ENCODE measurements around the gene EXT2.

EXT2 gene

DNA sequence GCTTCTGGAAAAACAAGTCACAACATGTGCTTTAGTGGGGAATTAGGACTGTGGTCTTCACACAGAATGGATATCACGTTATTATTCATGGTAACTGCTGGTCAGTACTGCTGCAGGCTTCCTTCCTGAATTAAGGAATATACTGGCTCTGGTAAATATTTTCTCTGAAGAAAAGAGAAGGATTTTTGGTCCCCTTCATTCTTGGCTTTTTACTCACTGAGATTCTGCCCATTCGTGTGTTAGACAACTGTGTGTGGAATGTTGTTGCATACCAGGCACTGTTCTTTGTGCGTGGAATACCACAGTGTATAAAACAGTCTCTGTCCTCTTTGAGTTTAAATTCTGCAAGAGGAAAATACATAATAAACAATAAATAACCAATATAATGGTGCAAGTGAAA is 134.1 kb downstream of the EXT2 start:
- TF ChIP-seq, protein P1, sequence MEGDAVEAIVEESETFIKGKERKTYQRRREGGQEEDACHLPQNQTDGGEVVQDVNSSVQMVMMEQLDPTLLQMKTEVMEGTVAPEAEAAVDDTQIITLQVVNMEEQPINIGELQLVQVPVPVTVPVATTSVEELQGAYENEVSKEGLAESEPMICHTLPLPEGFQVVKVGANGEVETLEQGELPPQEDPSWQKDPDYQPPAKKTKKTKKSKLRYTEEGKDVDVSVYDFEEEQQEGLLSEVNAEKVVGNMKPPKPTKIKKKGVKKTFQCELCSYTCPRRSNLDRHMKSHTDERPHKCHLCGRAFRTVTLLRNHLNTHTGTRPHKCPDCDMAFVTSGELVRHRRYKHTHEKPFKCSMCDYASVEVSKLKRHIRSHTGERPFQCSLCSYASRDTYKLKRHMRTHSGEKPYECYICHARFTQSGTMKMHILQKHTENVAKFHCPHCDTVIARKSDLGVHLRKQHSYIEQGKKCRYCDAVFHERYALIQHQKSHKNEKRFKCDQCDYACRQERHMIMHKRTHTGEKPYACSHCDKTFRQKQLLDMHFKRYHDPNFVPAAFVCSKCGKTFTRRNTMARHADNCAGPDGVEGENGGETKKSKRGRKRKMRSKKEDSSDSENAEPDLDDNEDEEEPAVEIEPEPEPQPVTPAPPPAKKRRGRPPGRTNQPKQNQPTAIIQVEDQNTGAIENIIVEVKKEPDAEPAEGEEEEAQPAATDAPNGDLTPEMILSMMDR (IDR thresholded peaks at IDR 0.05; ENCODE audit: low read depth, low read length) = no peak
- no peak for DNase-seq
- no peaks in the 10 kb centered on the region; the same call in 1 of the 2 replicates for H3K36me3 ChIP-seq
- no peaks in the 10 kb centered on the region for H3K27me3 ChIP-seq (ENCODE audit: insufficient read depth, low read depth, severe bottlenecking)
- no peak overlapping the region for H3K4me3 ChIP-seq (ENCODE audit: low read depth, low read length)
- H3K27ac ChIP-seq = no peak overlapping the region
- H3K9me3 ChIP-seq (ENCODE audit: severe bottlenecking) = no peaks in the 10 kb centered on the region

DNA sequence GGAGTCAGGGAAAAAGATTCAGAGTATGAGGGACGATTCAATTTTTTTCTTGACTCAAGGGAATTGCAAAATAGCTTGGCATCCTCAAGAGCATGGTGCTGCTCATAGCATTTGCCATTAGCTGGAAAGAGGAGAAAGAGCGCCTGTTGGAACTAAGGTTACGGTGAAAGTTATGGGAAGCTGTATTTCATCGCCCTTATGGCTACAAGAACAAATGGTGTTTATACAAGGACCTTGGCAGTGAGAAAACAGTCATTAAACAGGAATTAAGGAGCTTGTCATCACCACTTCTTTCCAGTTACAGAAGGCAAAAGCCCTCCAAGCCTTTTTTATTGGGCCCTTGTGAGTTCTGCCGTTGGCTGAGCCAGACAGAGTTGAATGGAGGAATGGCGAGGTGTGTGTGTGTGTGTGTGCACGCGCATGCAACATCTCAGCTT is 140.3 kb downstream of the EXT2 start:
- H3K27me3 ChIP-seq (ENCODE audit: insufficient read depth, low read depth, severe bottlenecking) = no peaks in the 10 kb centered on the region
- H3K27ac ChIP-seq = no peak overlapping the region
- H3K4me3 ChIP-seq (ENCODE audit: low read depth, low read length) = no peak overlapping the region
- peaks cover 19% of the 10 kb centered on the region for H3K36me3 ChIP-seq
- no peaks in the 10 kb centered on the region for H3K9me3 ChIP-seq (ENCODE audit: severe bottlenecking)
- TF ChIP-seq, protein P1 (IDR thresholded peaks at IDR 0.05; ENCODE audit: low read depth, low read length) = no peak
- no peak for DNase-seq

DNA sequence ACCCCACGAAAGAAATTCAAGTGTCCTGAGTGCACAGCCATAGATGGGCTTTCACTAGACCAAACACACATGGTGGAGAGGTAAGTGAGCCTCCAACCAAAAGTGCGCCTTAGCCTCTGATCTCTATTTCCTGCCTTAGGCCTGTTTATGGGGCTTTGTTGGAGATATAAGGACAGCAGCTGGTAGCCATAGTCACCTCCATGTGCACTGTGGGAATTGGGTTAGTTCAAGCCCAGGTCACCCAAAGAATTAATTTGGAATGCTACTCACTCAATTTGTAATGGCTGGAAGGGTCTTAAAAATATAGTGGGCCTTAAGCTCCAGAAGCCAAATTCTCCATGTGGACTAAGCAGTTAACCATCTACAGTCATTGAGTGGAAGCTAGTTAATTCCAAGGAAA is 140.8 kb downstream of the EXT2 start:
- TF ChIP-seq, protein P1 (IDR thresholded peaks at IDR 0.05; ENCODE audit: low read depth, low read length) = no peak

DNA sequence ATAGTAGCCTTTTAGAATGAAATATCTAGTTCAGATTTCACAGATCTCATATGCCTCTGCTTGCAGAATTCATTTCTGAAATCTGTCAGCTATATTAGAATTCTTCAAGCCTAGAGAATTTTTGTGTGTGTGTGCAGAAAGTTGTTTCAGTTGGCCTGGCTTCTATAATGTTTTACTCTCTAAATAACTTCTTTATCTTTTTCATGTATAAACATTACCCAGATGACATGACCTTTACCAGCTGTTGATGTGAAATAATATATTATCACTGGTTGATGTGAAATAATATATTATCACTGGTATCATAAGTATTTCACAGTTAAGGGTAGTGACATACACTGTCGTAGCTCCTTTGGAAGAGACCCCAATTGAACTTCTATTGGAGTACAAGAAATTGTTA is 141.7 kb downstream of the EXT2 start:
- Histone ChIP-seq H3K27me3 (ENCODE audit: insufficient read depth, low read depth, severe bottlenecking) (no peaks in the 10 kb centered on the region), H3K4me3 (ENCODE audit: low read depth, low read length) (no peak overlapping the region), H3K27ac (no peak overlapping the region), H3K9me3 (ENCODE audit: severe bottlenecking) (no peaks in the 10 kb centered on the region), H3K36me3 (peaks cover 19% of the 10 kb centered on the region)
- DNase-seq = no peak
- TF ChIP-seq, protein P1 (IDR thresholded peaks at IDR 0.05; ENCODE audit: low read depth, low read length) = no peak

More for the DNA sequence above, 140.8 kb downstream of the EXT2 start:
- H3K27ac ChIP-seq = no peak overlapping the region
- no peak for DNase-seq
- H3K9me3 ChIP-seq (ENCODE audit: severe bottlenecking) = no peaks in the 10 kb centered on the region
- no peak overlapping the region for H3K4me3 ChIP-seq (ENCODE audit: low read depth, low read length)
- H3K27me3 ChIP-seq (ENCODE audit: insufficient read depth, low read depth, severe bottlenecking) = no peaks in the 10 kb centered on the region
- peaks cover 19% of the 10 kb centered on the region for H3K36me3 ChIP-seq

DNA sequence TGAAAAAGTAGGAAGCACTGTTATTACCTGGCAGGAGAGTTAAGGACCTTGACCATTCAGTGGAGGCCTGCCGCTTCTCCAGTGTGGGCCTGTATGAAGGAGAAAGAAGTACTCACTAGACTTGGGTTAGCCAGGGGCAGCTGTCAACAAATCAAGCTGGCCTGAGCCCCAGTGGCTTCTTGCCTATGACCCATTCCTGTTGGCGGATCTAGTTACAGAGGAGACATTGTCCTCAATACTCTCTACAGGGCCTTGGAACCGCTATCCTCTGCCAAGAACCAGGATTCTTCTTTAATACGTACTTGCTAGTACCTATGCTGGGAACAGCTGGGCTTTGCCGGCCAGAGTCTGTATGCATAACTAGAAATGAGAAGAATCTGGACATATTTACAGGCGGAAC is 146.4 kb downstream of the EXT2 start:
- Histone ChIP-seq H3K36me3 (peaks cover 10% of the 10 kb centered on the region), H3K9me3 (ENCODE audit: severe bottlenecking) (no peaks in the 10 kb centered on the region), H3K27ac (no peak overlapping the region), H3K4me3 (ENCODE audit: low read depth, low read length) (no peak overlapping the region), H3K27me3 (ENCODE audit: insufficient read depth, low read depth, severe bottlenecking) (no peaks in the 10 kb centered on the region)
- TF ChIP-seq, protein P1 (IDR thresholded peaks at IDR 0.05; ENCODE audit: low read depth, low read length) = no peak
- no peak for DNase-seq

DNA sequence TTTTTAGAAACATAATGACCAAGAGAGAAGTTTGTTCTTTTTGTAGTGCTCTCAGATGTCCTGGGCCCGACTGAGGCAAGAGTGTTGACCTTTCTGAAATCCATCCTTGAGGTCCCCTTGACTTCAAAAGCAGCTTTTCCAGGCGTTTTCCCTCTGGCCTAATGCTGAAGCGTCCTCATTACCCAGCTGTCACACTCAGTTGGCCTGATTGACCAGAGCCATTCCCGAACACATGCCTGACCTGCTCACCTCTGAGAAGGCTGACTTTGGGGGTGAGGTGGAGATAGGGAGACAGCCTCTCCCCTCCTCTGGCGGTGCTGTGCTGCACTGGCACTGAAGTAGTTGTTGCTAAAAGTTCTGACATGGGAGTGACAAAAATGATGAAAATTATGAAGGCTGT is 147.6 kb downstream of the EXT2 start:
- no peak for DNase-seq
- TF ChIP-seq, protein P1 (IDR thresholded peaks at IDR 0.05; ENCODE audit: low read depth, low read length) = no peak
- Histone ChIP-seq H3K4me3 (ENCODE audit: low read depth, low read length) (no peak overlapping the region), H3K36me3 (peaks cover 5% of the 10 kb centered on the region), H3K9me3 (ENCODE audit: severe bottlenecking) (no peaks in the 10 kb centered on the region), H3K27me3 (ENCODE audit: insufficient read depth, low read depth, severe bottlenecking) (no peaks in the 10 kb centered on the region), H3K27ac (no peak overlapping the region)

Data from WERI-Rb-1 (cell line).